Measurements from ENCODE around the gene CRYZ. TPM values are rescaled to one million over a fixed set of nuclear protein-coding genes. Genes with fewer than 3 reads are reported as not detected.

Gene CRYZ
- total and polyA plus RNA-seq, 2 of the 8 experiments (the other 6 are each of a cell fraction or from before 2014, with no cell fraction given): 20.5 to 43.8 TPM

- H3K23me2 ChIP-seq (ENCODE audit: low read depth, low read length): peaks cover 1% of the 10 kb centered on the region; the same call in 1 of the 2 replicates
- 0 out of 4 replicates have a peak, but pooled peaks cover 4 to 6% of the 10 kb centered on the region in 2 experiments for H3K9me3 ChIP-seq (ENCODE audit: insufficient read depth in 2 of 2, low read depth in 1 of 2, low read length in 1 of 2)
- peaks cover 4 to 39% (median 18%) of the 10 kb centered on the region in 4 experiments; a peak in 7 of 8 replicates for H3K36me3 ChIP-seq (ENCODE audit: control insufficient read depth in 2 of 4, insufficient read depth in 4 of 4, low read length in 3 of 4)
- no peak overlapping the region for H3K18ac ChIP-seq (ENCODE audit: extremely low read depth, low read length)
- H3K27me3 ChIP-seq (replicated peaks in 1 of 4; ENCODE audit: control insufficient read depth in 3 of 4, extremely low read depth in 1 of 4, insufficient read depth in 3 of 4, low read length in 3 of 4): no peaks in the 10 kb centered on the region; a peak in 1 of 7 replicates
- H4K5ac ChIP-seq (ENCODE audit: insufficient read length, low read depth, low read length): no peak overlapping the region
- H2BK12ac ChIP-seq (ENCODE audit: low read depth, low read length): no peak overlapping the region
- no peak overlapping the region for H3K27ac ChIP-seq (ENCODE audit: low read depth, low read length)
- DNase-seq (ENCODE audit: low read depth in 1 of 2, low spot score in 2 of 2): no peak
- no peak overlapping the region for H4K8ac ChIP-seq (ENCODE audit: extremely low read depth, insufficient read depth, low read length)
- no peak overlapping the region for H2BK15ac ChIP-seq (ENCODE audit: low read length)
- peaks cover 0 to 2% (median 0%) of the 10 kb centered on the region in 4 experiments; a peak in 2 of 7 replicates for H3K4me1 ChIP-seq (replicated peaks in 1 of 4; ENCODE audit: control insufficient read depth in 3 of 4, insufficient read depth in 4 of 4, low read length in 3 of 4)
- no peak overlapping the region for H2AFZ ChIP-seq (ENCODE audit: low read length)
- no peak overlapping the region for H3K56ac ChIP-seq (replicated peaks; ENCODE audit: insufficient read length, low read depth, low read length)
- ChIA-PET POLR2A (ENCODE audit: partially characterized antibody) (interaction anchor here (1.2 kb wide), 2 partner anchors 10 to 24 kb away, joined by 3 read pairs; no protein-coding TSS in a partner anchor), CTCF (ENCODE audit: partially characterized antibody) (interaction anchor here (0.9 to 2.2 kb wide), 4 partner anchors 8 to 48 kb away, joined by 3 to 9 read pairs (median 6); no protein-coding TSS in a partner anchor)
- H3K79me2 ChIP-seq (ENCODE audit: control insufficient read depth in 1 of 2, insufficient read depth in 2 of 2, low read length in 2 of 2): peaks cover 0 to 11% of the 10 kb centered on the region in 2 experiments; a peak in 1 of 4 replicates
- H2AK5ac ChIP-seq (ENCODE audit: low read depth, low read length): no peak overlapping the region
- no peak overlapping the region for H3K4ac ChIP-seq (replicated peaks; ENCODE audit: insufficient read length, low read depth, low read length)
- no peak overlapping the region for H3K9ac ChIP-seq (replicated peaks in 1 of 4; ENCODE audit: extremely low read depth in 1 of 4, low read depth in 3 of 4, low read length in 3 of 4)
- H3K14ac ChIP-seq (ENCODE audit: insufficient read length): no peak overlapping the region
- H4K20me1 ChIP-seq (replicated peaks in 1 of 2; ENCODE audit: control insufficient read depth in 1 of 2, insufficient read depth in 2 of 2, low read length in 2 of 2): no peaks in the 10 kb centered on the region
- H3K4me2 ChIP-seq (ENCODE audit: insufficient read depth in 1 of 2, low read depth in 2 of 2, low read length in 2 of 2): no peak overlapping the region
- H2BK20ac ChIP-seq (ENCODE audit: low read length): no peak overlapping the region
- no peak for FAIRE-seq
- no peaks in the 10 kb centered on the region for H3K79me1 ChIP-seq (ENCODE audit: low read depth, low read length)
- H2BK5ac ChIP-seq (ENCODE audit: low read depth, low read length): no peak overlapping the region
- no peak overlapping the region for H3K23ac ChIP-seq (ENCODE audit: insufficient read length)
- no peak overlapping the region for H3K4me3 ChIP-seq (ENCODE audit: extremely low read depth in 1 of 4, insufficient read depth in 2 of 4, low read depth in 3 of 4, low read length in 4 of 4)
- H2BK120ac ChIP-seq (replicated peaks; ENCODE audit: low read depth, low read length): no peak overlapping the region
- WGBS, 2 experiments (ENCODE audit: extremely low coverage in 1 of 2, insufficient coverage in 1 of 2, insufficient read length in 1 of 2, insufficient replicate concordance in 2 of 2, low coverage in 1 of 2, low lambda C conversion rate in 2 of 2, missing lambda C conversion rate in 1 of 2): 93% methylated on average over 4 of the region's 4 CpGs; no CpG with 5 or more reads in 1 of the 2 experiments
- no peak overlapping the region for H4K91ac ChIP-seq (replicated peaks; ENCODE audit: insufficient read length, low read length)
- TF ChIP-seq YY1 (IDR thresholded peaks at IDR 0.05; ENCODE audit: low read depth, low read length) (no peak), KDM1A (IDR thresholded peaks at IDR 0.05; ENCODE audit: borderline replicate concordance, low read length) (no peak), CEBPB (IDR thresholded peaks at IDR 0.05; ENCODE audit: low read depth, low read length) (no peak), SP2 (IDR thresholded peaks at IDR 0.05; ENCODE audit: low read length) (no peak), JUN (IDR thresholded peaks at IDR 0.05; ENCODE audit: low read depth, low read length) (no peak), SP4 (IDR thresholded peaks at IDR 0.05; ENCODE audit: low read length) (no peak), RXRA (IDR thresholded peaks at IDR 0.05; ENCODE audit: insufficient read depth, low read depth, low read length) (no peak), SUZ12 (IDR thresholded peaks at IDR 0.05; ENCODE audit: low read length) (no peak), RAD21 (IDR thresholded peaks at IDR 0.05 in 1 of 2, conservative IDR thresholded peaks at IDR 0.05 in 1 of 2; ENCODE audit: low read depth in 2 of 2, low read length in 2 of 2) (no peak), ATF3 (IDR thresholded peaks at IDR 0.05; ENCODE audit: insufficient read depth, low read depth, low read length) (no peak), POLR2AphosphoS5 (IDR thresholded peaks at IDR 0.05; ENCODE audit: low read depth, low read length) (no peak), KDM4A (IDR thresholded peaks at IDR 0.05; ENCODE audit: low read depth, low read length, severe bottlenecking) (no peak), GABPA (IDR thresholded peaks at IDR 0.05; ENCODE audit: borderline replicate concordance, insufficient read depth, low read length) (no peak), FOSL1 (IDR thresholded peaks at IDR 0.05; ENCODE audit: insufficient read depth, low read depth, low read length) (no peak)
These were observed 4.5 kb upstream of the CRYZ start for GRCh38 chr1:74737333-74737732.
